D721Med (cell line): Measurements from ENCODE around the gene AP1AR.
A peak's percentile ranks its signal among the peaks of the same experiment; 100 is the strongest.

Experiments used
- DNase-seq: peaks from one replicate; pipeline ENCODE4 v3.0.0; 2011; ENCODE audit warnings: low spot score; ENCODE audit not compliant: insufficient read length
- FAIRE-seq: peaks from 2 replicates; lab custom pipeline; 2011; peaks lifted over from hg19 to GRCh38; lab: Jason Lieb, UNC
- CTCF ChIP-seq: IDR thresholded peaks from 2 replicates; pipeline ENCODE4 v1.5.1; 2012; ENCODE audit warnings: mild to moderate bottlenecking, control low read depth; ENCODE audit not compliant: insufficient read depth; ENCODE audit errors: missing control alignments

The AP1AR gene

GRCh38 chr4:112225157-112225556, 6.4 kb upstream of the AP1AR start:
- DNase-seq (no peak), FAIRE-seq (no peak)
- no peak for TF ChIP-seq CTCF

- FAIRE-seq (peak; percentile 11), DNase-seq (peak; percentile 69)
- TF ChIP-seq CTCF: no peak
Measured at GRCh38 chr4:112230879-112231778, 458 bp upstream of the AP1AR start.

DNA sequence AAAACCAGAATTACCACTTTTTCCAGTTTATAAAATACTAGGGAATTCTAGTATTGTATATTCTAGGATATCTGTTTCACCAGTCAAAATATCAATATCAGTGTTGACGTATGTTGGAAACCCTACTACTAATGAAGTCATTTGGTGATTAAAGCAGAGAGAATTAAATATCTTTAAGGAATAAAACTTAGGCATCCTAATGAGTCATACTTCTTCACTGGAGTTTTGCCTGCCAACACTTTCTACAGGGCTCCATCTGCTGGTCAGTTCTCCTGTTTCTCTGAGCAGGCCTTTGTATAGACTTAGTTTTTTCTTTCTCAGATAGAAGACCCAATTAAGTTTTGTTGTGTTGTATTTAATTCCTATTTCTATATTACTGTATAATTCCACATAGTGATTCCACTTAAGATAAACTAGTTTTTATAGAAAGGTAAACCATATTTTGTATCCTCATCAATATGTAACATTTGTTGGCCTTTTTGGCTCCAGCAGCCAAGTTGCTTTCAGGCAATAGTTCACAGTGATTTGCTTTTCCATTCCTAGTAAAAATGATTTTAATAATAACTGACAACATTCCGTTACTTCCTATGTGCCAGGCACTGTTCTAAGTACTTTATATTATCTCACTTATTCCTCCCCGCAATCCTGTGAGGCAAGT, 3.5 kb downstream of the AP1AR start:
- TF ChIP-seq CTCF: peak; percentile 73
- FAIRE-seq (no peak), DNase-seq (peak; percentile 28)

DNA sequence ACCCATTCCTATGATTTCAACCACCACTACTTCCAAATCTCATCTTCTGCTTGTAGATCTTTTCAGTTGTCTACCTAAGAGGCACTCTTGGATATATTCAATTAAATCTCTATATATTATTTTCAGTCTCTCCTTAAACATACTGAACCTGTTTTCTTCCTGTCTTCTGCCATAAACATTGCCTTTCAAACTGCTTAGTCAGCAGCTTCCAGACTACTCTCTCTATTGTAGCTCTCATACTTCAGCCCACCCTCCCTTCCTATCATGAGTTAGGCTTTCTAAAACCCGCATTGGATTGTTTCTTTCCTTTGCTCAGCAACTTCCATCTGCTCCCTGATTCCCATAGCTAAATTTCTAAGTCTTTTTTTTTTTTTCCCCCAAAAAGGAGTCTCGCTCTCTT, 4.5 kb downstream of the AP1AR start:
- no peak for DNase-seq
- no peak for TF ChIP-seq CTCF

DNA sequence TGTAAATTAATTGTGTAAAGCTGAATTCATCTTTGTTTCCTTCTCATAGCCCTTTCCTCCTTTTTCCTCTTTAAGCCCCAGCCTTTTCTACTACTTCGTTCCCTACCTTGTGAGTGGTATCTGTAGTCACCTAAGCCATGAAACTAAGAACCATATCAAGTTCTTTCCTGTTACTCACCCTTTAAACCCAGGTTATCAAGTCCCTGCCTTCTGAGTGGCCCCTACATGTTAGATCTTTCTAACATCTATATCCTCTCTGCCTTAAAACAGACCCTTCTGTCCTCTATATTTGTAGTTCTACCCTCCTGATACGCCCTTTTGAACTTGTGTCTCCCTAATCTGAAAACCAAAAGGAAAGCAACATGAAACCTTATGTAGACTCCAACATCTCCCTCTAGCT, 7.2 kb downstream of the AP1AR start:
- FAIRE-seq: no peak
- TF ChIP-seq CTCF: no peak
- no peak for DNase-seq

More for the DNA sequence above, 4.5 kb downstream of the AP1AR start:
- FAIRE-seq: no peak

- DNase-seq: no peak
- no peak for FAIRE-seq
- no peak for TF ChIP-seq CTCF
Measured at GRCh38 chr4:112245383-112245782, 13.8 kb downstream of the AP1AR start.
